ENCODE measurements around the gene PABPC3. TPM values are rescaled to one million over a fixed set of nuclear protein-coding genes. Genes with fewer than 3 reads are reported as not detected.
A peak's percentile ranks its signal among the peaks of the same experiment; 100 is the strongest.

Gene PABPC3
- total RNA-seq, 1 donor from 2014 or later: 0.45 TPM

DNA sequence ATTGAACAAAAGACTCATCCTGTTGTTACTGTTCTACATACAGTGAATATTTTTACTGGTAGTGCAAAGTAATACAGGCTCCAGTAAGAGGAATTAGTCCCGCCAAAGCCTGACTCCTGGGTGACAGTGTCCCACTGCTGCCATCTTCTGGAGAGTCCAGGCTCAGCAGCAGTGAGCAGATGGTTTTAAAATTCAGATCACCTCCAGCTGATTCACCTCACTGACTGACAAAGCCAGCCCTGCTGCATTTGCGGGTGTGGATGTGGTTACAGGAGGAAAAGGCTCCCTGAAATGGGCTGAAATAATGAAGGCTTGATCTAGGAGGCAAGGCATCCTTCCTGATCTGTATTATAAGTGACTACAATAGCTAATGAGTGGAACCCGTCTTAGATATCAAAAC lies 18.3 kb downstream of the PABPC3 start:
- no peaks in the 10 kb centered on the region for H3K27me3 Mint-ChIP-seq (ENCODE audit: low read depth, unreplicated experiment)
- H3K79me2 ChIP-seq (ENCODE audit: insufficient read depth, low read length): no peaks in the 10 kb centered on the region
- no peaks in the 10 kb centered on the region for H3K36me3 ChIP-seq (ENCODE audit: insufficient read depth, low read length)
- no peaks in the 10 kb centered on the region for H3K9me3 Mint-ChIP-seq (ENCODE audit: unreplicated experiment)
- peak overlapping the region; percentile 18 for H3K27ac Mint-ChIP-seq (ENCODE audit: unreplicated experiment)
- no peak overlapping the region for H3K9ac ChIP-seq (ENCODE audit: low read length)
- H3K4me2 ChIP-seq (ENCODE audit: low read length): no peak overlapping the region
- H3K4me1 ChIP-seq (ENCODE audit: insufficient read depth, low read length): peaks cover 4% of the 10 kb centered on the region
- H3K27ac ChIP-seq (ENCODE audit: low read depth, low read length): no peak overlapping the region
- DNase-seq (ENCODE audit: low read depth): peak; percentile 41
- H3K4me1 Mint-ChIP-seq (ENCODE audit: low read depth, unreplicated experiment): peaks cover 11% of the 10 kb centered on the region
- no peak for TF ChIP-seq EZH2 (IDR thresholded peaks at IDR 0.05; ENCODE audit: insufficient read depth, low read length)
- TF ChIP-seq, protein P1, sequence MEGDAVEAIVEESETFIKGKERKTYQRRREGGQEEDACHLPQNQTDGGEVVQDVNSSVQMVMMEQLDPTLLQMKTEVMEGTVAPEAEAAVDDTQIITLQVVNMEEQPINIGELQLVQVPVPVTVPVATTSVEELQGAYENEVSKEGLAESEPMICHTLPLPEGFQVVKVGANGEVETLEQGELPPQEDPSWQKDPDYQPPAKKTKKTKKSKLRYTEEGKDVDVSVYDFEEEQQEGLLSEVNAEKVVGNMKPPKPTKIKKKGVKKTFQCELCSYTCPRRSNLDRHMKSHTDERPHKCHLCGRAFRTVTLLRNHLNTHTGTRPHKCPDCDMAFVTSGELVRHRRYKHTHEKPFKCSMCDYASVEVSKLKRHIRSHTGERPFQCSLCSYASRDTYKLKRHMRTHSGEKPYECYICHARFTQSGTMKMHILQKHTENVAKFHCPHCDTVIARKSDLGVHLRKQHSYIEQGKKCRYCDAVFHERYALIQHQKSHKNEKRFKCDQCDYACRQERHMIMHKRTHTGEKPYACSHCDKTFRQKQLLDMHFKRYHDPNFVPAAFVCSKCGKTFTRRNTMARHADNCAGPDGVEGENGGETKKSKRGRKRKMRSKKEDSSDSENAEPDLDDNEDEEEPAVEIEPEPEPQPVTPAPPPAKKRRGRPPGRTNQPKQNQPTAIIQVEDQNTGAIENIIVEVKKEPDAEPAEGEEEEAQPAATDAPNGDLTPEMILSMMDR (IDR thresholded peaks at IDR 0.05; ENCODE audit: insufficient read depth, low read depth, low read length): peak; percentile 95
- no peaks in the 10 kb centered on the region for H4K20me1 ChIP-seq (ENCODE audit: insufficient read depth, low read length)
- H3K27me3 ChIP-seq (ENCODE audit: insufficient read depth, low read length): peaks cover 4% of the 10 kb centered on the region
- no peaks in the 10 kb centered on the region for H3K9me3 ChIP-seq (ENCODE audit: insufficient read depth, low read depth, low read length)
- peak; percentile 62 for FAIRE-seq
- H3K4me3 Mint-ChIP-seq (ENCODE audit: unreplicated experiment): no peak overlapping the region
- H3K4me3 ChIP-seq (ENCODE audit: insufficient read depth, low read depth, low read length): no peak overlapping the region
- no peak overlapping the region for H2AFZ ChIP-seq (ENCODE audit: low read depth, low read length)
- H3K36me3 Mint-ChIP-seq (ENCODE audit: low read depth, unreplicated experiment): no peaks in the 10 kb centered on the region

DNA sequence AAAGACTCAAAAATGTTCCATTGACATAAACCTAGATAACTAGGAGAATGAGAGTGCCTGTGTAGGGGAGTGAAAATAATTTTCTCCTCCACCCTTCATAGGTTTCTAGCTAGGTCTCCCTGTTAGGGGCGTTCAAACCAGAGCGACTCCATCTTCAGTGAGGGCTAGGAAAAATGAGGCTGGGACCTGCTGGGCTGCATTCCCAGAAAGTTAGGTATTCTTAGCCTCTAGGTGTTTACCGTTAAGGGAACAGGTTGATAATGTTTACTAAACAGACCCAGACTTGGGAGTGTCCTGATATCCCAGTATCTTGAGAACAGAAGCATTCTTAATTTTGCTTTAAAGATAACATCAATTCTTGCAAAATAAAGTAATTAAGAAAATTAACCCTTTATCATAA lies 20.1 kb downstream of the PABPC3 start:
- Histone ChIP-seq H3K4me1 (ENCODE audit: insufficient read depth, low read length) (peaks cover 4% of the 10 kb centered on the region), H3K4me2 (ENCODE audit: low read length) (no peak overlapping the region), H3K27ac (ENCODE audit: low read depth, low read length) (no peak overlapping the region), H4K20me1 (ENCODE audit: insufficient read depth, low read length) (no peaks in the 10 kb centered on the region), H3K4me3 (ENCODE audit: insufficient read depth, low read depth, low read length) (no peak overlapping the region), H3K36me3 (ENCODE audit: insufficient read depth, low read length) (no peaks in the 10 kb centered on the region), H3K9ac (ENCODE audit: low read length) (no peak overlapping the region), H3K79me2 (ENCODE audit: insufficient read depth, low read length) (no peaks in the 10 kb centered on the region), H3K9me3 (ENCODE audit: insufficient read depth, low read depth, low read length) (no peaks in the 10 kb centered on the region), H3K27me3 (ENCODE audit: insufficient read depth, low read length) (peaks cover 6% of the 10 kb centered on the region), H2AFZ (ENCODE audit: low read depth, low read length) (no peak overlapping the region)
- Mint-ChIP-seq H3K4me3 (ENCODE audit: unreplicated experiment) (no peak overlapping the region), H3K27me3 (ENCODE audit: low read depth, unreplicated experiment) (no peaks in the 10 kb centered on the region), H3K9me3 (ENCODE audit: unreplicated experiment) (peaks cover 2% of the 10 kb centered on the region), H3K27ac (ENCODE audit: unreplicated experiment) (no peak overlapping the region), H3K36me3 (ENCODE audit: low read depth, unreplicated experiment) (no peaks in the 10 kb centered on the region), H3K4me1 (ENCODE audit: low read depth, unreplicated experiment) (peaks cover 8% of the 10 kb centered on the region)
- no peak for TF ChIP-seq EZH2 (IDR thresholded peaks at IDR 0.05; ENCODE audit: insufficient read depth, low read length)
- TF ChIP-seq, protein P1 (IDR thresholded peaks at IDR 0.05; ENCODE audit: insufficient read depth, low read depth, low read length): no peak
- DNase-seq (ENCODE audit: low read depth): no peak
- no peak for FAIRE-seq

DNA sequence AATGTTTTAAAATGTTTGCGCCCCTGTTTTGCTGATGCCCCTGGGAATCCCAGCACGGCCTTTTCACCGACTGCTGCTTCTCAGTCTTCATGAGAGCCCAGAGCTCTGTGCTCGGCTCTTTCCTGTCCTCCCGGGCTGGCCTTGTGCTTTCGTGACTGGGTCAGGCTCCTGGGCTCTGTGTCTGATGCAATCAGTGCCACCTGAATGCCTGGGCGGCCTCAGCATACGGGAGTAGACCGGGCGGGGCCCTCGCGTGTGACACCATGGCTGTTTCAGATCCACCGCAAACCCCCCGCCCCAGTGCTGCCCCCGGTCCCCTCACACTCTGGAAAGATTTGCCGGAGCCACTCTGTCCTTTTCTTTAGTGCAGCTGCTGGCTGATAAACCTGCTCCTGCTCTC lies 21.4 kb downstream of the PABPC3 start:
- Histone ChIP-seq H3K79me2 (ENCODE audit: insufficient read depth, low read length) (no peaks in the 10 kb centered on the region), H4K20me1 (ENCODE audit: insufficient read depth, low read length) (no peaks in the 10 kb centered on the region), H3K27ac (ENCODE audit: low read depth, low read length) (no peak overlapping the region), H3K36me3 (ENCODE audit: insufficient read depth, low read length) (no peaks in the 10 kb centered on the region), H3K4me3 (ENCODE audit: insufficient read depth, low read depth, low read length) (no peak overlapping the region), H3K4me1 (ENCODE audit: insufficient read depth, low read length) (no peaks in the 10 kb centered on the region), H2AFZ (ENCODE audit: low read depth, low read length) (no peak overlapping the region), H3K9me3 (ENCODE audit: insufficient read depth, low read depth, low read length) (no peaks in the 10 kb centered on the region), H3K4me2 (ENCODE audit: low read length) (no peak overlapping the region), H3K9ac (ENCODE audit: low read length) (no peak overlapping the region), H3K27me3 (ENCODE audit: insufficient read depth, low read length) (peaks cover 6% of the 10 kb centered on the region)
- Mint-ChIP-seq H3K9me3 (ENCODE audit: unreplicated experiment) (peaks cover 2% of the 10 kb centered on the region), H3K27ac (ENCODE audit: unreplicated experiment) (no peak overlapping the region), H3K36me3 (ENCODE audit: low read depth, unreplicated experiment) (no peaks in the 10 kb centered on the region), H3K4me3 (ENCODE audit: unreplicated experiment) (no peak overlapping the region), H3K4me1 (ENCODE audit: low read depth, unreplicated experiment) (peaks cover 2% of the 10 kb centered on the region), H3K27me3 (ENCODE audit: low read depth, unreplicated experiment) (no peaks in the 10 kb centered on the region)
- TF ChIP-seq EZH2 (IDR thresholded peaks at IDR 0.05; ENCODE audit: insufficient read depth, low read length): no peak
- TF ChIP-seq, protein P1 (IDR thresholded peaks at IDR 0.05; ENCODE audit: insufficient read depth, low read depth, low read length): no peak
- DNase-seq (ENCODE audit: low read depth) (no peak), FAIRE-seq (no peak)

All from astrocyte (in vitro differentiated cells and primary cell).